Dermis microvascular lymphatic vessel endothelial cell (primary cell): ENCODE results near the gene WWTR1. TPM values are rescaled to one million over a fixed set of nuclear protein-coding genes. Genes with fewer than 3 reads are reported as not detected.

Experiments used
- DNase-seq, 2 donors: peaks; one replicate each; pipeline versions ENCODE4 v3.0.0 to v3.0.0-alpha.2; 2010; ENCODE audit warnings: low read depth in 2 of 2
- total RNA-seq: library from RNA; depleted of rRNA; stranded (reverse); fragments of >200 nt; gene quantifications from 2 replicates; pipeline ENCODE4 v1.2.1, GENCODE V29; 2014

The WWTR1 gene
- total RNA-seq, 1 donor from 2014 or later: 94.6 TPM

- DNase-seq: peak in 1 of 2 donors; percentile 68
Measured at GRCh38 chr3:149625795-149626194, 32.0 kb downstream of the WWTR1 start.

- DNase-seq: no peak
Measured at GRCh38 chr3:149623824-149624223, 34.0 kb downstream of the WWTR1 start.

GRCh38 chr3:149621218-149622005, 36.4 kb downstream of the WWTR1 start:
- peak in 1 of 2 donors; percentile 93 for DNase-seq

GRCh38 chr3:149620291-149621020, 37.4 kb downstream of the WWTR1 start:
- no peak for DNase-seq

- no peak for DNase-seq
Measured at GRCh38 chr3:149619136-149619535, 38.7 kb downstream of the WWTR1 start.

- DNase-seq: peak; percentile 67 to 94
Measured at GRCh38 chr3:149618151-149619123, 39.4 kb downstream of the WWTR1 start.

GRCh38 chr3:149615731-149616221, 42.0 kb downstream of the WWTR1 start:
- peak; percentile 98 to 99 for DNase-seq

DNA sequence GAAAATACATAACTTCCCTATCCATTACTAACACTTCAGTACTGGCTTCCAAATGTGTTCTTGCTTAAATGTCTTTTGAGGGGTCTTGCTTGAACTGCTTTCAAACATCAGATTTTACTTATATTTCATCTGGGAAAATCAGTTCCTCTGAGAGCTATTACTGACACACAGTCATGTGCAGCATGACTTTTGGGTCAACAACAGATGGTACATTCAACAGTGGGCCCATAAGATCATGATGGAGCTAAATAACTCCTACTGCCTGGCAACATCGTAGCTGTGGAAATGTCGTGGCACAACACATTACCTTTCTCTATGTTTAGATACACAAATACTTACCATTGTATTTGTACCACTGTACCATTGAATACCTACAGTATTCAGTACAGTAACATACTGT, 43.8 kb downstream of the WWTR1 start:
- peak; percentile 62 to 82 for DNase-seq

- DNase-seq: peak; percentile 87 to 89
Measured at GRCh38 chr3:149612456-149612855, 45.4 kb downstream of the WWTR1 start.

GRCh38 chr3:149611149-149611548, 46.7 kb downstream of the WWTR1 start:
- peak in 1 of 2 donors; percentile 38 for DNase-seq

GRCh38 chr3:149610351-149611105, 47.3 kb downstream of the WWTR1 start:
- peak in 1 of 2 donors; percentile 41 for DNase-seq

- peak; percentile 90 to 91 for DNase-seq
Measured at GRCh38 chr3:149609595-149609994, 48.2 kb downstream of the WWTR1 start.

- DNase-seq: no peak
Measured at GRCh38 chr3:149608987-149609386, 48.8 kb downstream of the WWTR1 start.

GRCh38 chr3:149605902-149606301, 51.9 kb downstream of the WWTR1 start:
- peak in 1 of 2 donors; percentile 74 for DNase-seq

DNA sequence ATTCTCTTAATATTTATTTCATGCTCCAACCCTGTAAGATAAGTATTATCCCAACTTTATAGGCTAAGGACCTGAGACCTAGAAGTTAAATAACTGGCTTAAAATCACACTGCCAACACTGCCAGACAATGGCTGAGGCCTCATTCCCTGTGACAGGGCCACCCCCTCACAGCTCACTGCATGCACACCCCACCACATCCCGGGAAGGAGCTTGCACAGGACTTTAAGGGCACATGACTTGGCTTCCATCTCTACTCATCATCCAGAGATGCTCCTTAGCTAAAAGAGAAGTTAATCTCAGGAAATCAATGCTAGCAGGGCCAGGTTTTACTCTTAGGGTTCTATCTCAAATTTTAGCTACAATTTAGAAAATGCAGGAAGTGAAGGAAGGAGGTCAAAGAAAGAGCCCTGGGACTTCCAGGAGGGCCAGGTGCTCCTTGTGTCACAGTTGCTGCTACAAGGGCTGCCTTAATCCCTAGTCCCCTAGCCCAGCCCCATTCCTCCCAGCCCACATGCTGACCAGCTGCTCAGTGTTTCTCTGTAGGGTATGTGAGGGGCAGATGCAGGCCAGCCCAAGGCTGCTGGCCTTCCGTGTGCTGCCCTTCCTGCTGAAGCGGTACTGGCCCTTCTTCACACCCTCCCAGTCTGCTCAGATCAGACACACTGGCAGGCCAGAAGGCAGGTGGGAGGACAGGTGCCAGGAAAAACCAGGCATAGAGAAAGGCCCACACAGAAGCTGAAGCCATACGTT, 53.5 kb downstream of the WWTR1 start:
- no peak for DNase-seq

- no peak for DNase-seq
Measured at GRCh38 chr3:149603126-149604074, 54.4 kb downstream of the WWTR1 start.

DNA sequence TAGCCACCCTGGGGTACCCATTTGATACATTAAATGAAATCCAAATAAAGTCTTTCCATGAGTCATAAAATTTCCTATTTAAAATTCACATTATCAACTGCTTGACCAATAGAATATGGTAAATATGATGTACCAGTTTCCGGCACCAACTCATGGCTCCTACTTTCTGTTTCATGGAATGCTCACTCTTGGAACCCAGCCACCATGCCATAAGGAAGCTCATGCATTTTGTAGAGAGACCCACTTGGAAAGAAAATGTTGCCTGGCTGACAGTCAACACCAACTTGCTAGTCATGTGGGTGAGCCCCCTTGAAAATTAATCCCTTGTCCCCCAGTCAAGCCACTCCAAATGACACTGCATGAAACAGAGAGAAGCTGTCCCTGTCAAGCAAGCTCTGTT, 57.2 kb downstream of the WWTR1 start:
- DNase-seq: peak; percentile 85 to 86

- DNase-seq: peak; percentile 97 to 99
Measured at GRCh38 chr3:149599236-149599635, 58.6 kb downstream of the WWTR1 start.
